Frontal cortex (tissue), 4 donors: ENCODE results near the gene DDX43. TPM values are rescaled to one million over a fixed set of nuclear protein-coding genes. Genes with fewer than 3 reads are reported as not detected.

Source experiments
- DNase-seq, 2 donors: peaks; one replicate each; pipeline ENCODE4 v3.0.0; 2012; ENCODE audit warnings: low spot score in 2 of 2
- FAIRE-seq: peaks from 2 replicates; lab custom pipeline; 2012; peaks lifted over from hg19 to GRCh38; lab: Jason Lieb, UNC
- small RNA-seq: library from RNA; depleted of rRNA; stranded (forward); fragments of <200 nt; gene quantifications from one replicate; pipeline ENCODE3, GENCODE V24; 2014
- total RNA-seq: library from RNA; depleted of rRNA; stranded (reverse); fragments of >200 nt; gene quantifications from one replicate; pipeline ENCODE4 v1.2.3, GENCODE V29; 2014
- donor health status: control.
- donor health status: control.
- donor health status: control.

Gene DDX43
- total RNA-seq, 1 donor from 2014 or later, result 0.41 TPM

GRCh38 chr6:73461537-73462350 is 67.1 kb downstream of the DDX43 start, which contains the start of gene MTO1:
Gene MTO1 (plus strand): TSS chr6:73461737. CDS start chr6:73461855, 118 bp downstream.
- no peak for FAIRE-seq

More at GRCh38 chr6:73461537-73462350, 67.1 kb downstream of the DDX43 start, which contains the start of gene MTO1:
- peak; percentile 67 to 77 for DNase-seq

Small RNA genes lying within 50 kb of the gene (small RNA-seq; reads per million reads assigned to genes)
- gene RNU6-975P (not detected), gene RPL39P3 (0.13 reads per million)

Other genes starting within 250 kb of the DDX43 start
- 1.2 TPM for gene KHDC1L, start 169.3 kb upstream of the DDX43 start, total RNA-seq
- 2.9 TPM for gene KHDC1, start 131.6 kb upstream of the DDX43 start, total RNA-seq
- not detected for gene DPPA5, start 40.6 kb upstream of the DDX43 start, total RNA-seq
- gene KHDC3L, start 32.2 kb upstream of the DDX43 start, total RNA-seq, result 0.41 TPM
- gene OOEP, start 24.9 kb upstream of the DDX43 start, total RNA-seq, result not detected
- 1.2 TPM for gene CGAS, start 57.5 kb downstream of the DDX43 start, total RNA-seq
- gene MTO1, start 66.9 kb downstream of the DDX43 start, total RNA-seq, result 19.6 TPM
- 20,614 TPM for gene EEF1A1, start 126.2 kb downstream of the DDX43 start, total RNA-seq